SHP77 treated with DMSO at 0.1 percent for 48 hours (cell line): Measurements from ENCODE around the gene SAA4.
A peak's percentile ranks its signal among the peaks of the same experiment; 100 is the strongest.
"Not testable (repeated sequence)": the region's sequence is repeated elsewhere in the genome, so short reads cannot be mapped to it uniquely, and the experiment has no call there.

Experiments used
- DNase-seq: peaks from one replicate; lab custom pipeline; 2025; lab: John Stamatoyannopoulos, UW

SAA4 gene

GRCh38 chr11:18246379-18247190 lies 10.0 kb upstream of the SAA4 start:
- not testable (repeated sequence) for DNase-seq

- no peak for DNase-seq
Measured at GRCh38 chr11:18245396-18245795, 8.8 kb upstream of the SAA4 start.

- peak; percentile 1 for DNase-seq
Measured at GRCh38 chr11:18243783-18244362, 7.3 kb upstream of the SAA4 start.

GRCh38 chr11:18239655-18240054 lies 3.1 kb upstream of the SAA4 start:
- DNase-seq: no peak

GRCh38 chr11:18235394-18236334 lies 938 bp downstream of the SAA4 start:
- DNase-seq: no peak

GRCh38 chr11:18233912-18234311 lies 2.7 kb downstream of the SAA4 start:
- DNase-seq: no peak

GRCh38 chr11:18230859-18231258 lies 5.7 kb downstream of the SAA4 start:
- no peak for DNase-seq

GRCh38 chr11:18229501-18229900 lies 7.1 kb downstream of the SAA4 start:
- no peak for DNase-seq

GRCh38 chr11:18225913-18226312 lies 10.7 kb downstream of the SAA4 start:
- DNase-seq: no peak

- no peak for DNase-seq
Measured at GRCh38 chr11:18223591-18224387, 12.8 kb downstream of the SAA4 start.

GRCh38 chr11:18222814-18223421 lies 13.7 kb downstream of the SAA4 start:
- DNase-seq: no peak

- DNase-seq: no peak
Measured at GRCh38 chr11:18221274-18221876, 15.2 kb downstream of the SAA4 start.

GRCh38 chr11:18209058-18209457 lies 27.5 kb downstream of the SAA4 start:
- no peak for DNase-seq

GRCh38 chr11:18204771-18205170 lies 31.8 kb downstream of the SAA4 start:
- DNase-seq: no peak

GRCh38 chr11:18204220-18204619 lies 32.4 kb downstream of the SAA4 start:
- DNase-seq: no peak

GRCh38 chr11:18203723-18204122 lies 32.9 kb downstream of the SAA4 start:
- no peak for DNase-seq

- DNase-seq: not testable (repeated sequence)
Measured at GRCh38 chr11:18197738-18198137, 38.9 kb downstream of the SAA4 start.

- no peak for DNase-seq
Measured at GRCh38 chr11:18196532-18196931, 40.1 kb downstream of the SAA4 start.

GRCh38 chr11:18193010-18193409 lies 43.6 kb downstream of the SAA4 start:
- DNase-seq: no peak

- no peak for DNase-seq
Measured at GRCh38 chr11:18191376-18191775, 45.2 kb downstream of the SAA4 start.
